ENCODE results near the gene HSPE1. TPM values are rescaled to one million over a fixed set of nuclear protein-coding genes. Genes with fewer than 3 reads are reported as not detected.
A peak's percentile ranks its signal among the peaks of the same experiment; 100 is the strongest.

The HSPE1 gene
- total RNA-seq, 3 donors from 2014 or later (not counting 1 experiment from before 2014, with no cell fraction given) = 47.6 to 70.7 (median 50.7) TPM

DNA sequence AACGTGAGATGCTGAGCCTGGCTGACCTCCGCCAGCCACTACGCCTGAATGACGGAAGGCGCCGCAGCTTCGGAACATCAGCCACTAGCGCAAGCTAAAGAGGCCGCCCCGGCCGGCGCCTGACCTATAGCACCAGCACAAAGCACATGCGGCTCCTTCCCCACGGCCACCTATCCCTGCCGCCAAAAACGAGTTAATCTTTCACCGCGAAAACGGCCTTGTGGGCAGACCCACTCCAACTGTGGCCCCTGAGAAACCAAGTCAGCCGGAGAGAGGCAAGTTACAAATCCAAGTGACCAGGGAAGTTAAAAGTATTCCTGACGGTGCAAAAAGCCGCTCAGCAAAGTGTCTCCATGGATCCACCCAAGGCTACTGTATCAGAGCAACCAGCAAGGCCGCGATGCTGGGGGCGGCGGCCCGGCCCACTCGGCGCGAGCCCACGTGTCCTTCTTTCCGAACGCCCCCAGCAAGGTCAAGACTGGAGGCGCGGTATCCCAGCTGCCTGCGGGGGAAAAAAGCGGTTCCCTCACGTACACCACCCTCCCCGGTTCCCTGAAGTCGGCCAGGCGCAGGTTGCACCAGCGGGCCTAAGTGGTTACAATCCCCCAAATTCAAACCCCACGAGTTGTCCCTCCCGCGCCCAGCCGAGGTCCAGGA lies 1.1 kb upstream of the HSPE1 start:
- Histone ChIP-seq H3K36me3 (ENCODE audit: control insufficient read depth, insufficient read depth, low read length) (peaks cover 46% of the 10 kb centered on the region), H3K9me3 (ENCODE audit: control insufficient read depth, insufficient read depth, low read length) (no peaks in the 10 kb centered on the region), H3K4me1 (ENCODE audit: control insufficient read depth, insufficient read depth, low read length) (peaks cover 26% of the 10 kb centered on the region), H3K4me3 (ENCODE audit: low read length) (peak overlapping the region; percentile 85), H3K27me3 (ENCODE audit: control insufficient read depth, insufficient read depth, low read length) (no peaks in the 10 kb centered on the region), H3K27ac (ENCODE audit: low read length) (peak overlapping the region; percentile 95)
- H3K36me3 Mint-ChIP-seq = peaks cover 7% of the 10 kb centered on the region
- H3K9me3 Mint-ChIP-seq = no peaks in the 10 kb centered on the region
- peak; percentile 49 to 58 for DNase-seq
- H3K4me1 Mint-ChIP-seq = peaks cover 39 to 51% of the 10 kb centered on the region in 2 donors
- intact Hi-C loops (cut with micrococcal nuclease) = no loop called here
- ATAC-seq = no peak
- H3K27me3 Mint-ChIP-seq (ENCODE audit: low read depth in 2 of 2) = no peaks in the 10 kb centered on the region
- peak overlapping the region; percentile 94 for H3K27ac Mint-ChIP-seq
- under 1% methylated on average over 46 of the region's 46 CpGs for WGBS (ENCODE audit: insufficient coverage)
- H3K4me3 Mint-ChIP-seq = peak overlapping the region; percentile 88
- TF ChIP-seq, protein P1, sequence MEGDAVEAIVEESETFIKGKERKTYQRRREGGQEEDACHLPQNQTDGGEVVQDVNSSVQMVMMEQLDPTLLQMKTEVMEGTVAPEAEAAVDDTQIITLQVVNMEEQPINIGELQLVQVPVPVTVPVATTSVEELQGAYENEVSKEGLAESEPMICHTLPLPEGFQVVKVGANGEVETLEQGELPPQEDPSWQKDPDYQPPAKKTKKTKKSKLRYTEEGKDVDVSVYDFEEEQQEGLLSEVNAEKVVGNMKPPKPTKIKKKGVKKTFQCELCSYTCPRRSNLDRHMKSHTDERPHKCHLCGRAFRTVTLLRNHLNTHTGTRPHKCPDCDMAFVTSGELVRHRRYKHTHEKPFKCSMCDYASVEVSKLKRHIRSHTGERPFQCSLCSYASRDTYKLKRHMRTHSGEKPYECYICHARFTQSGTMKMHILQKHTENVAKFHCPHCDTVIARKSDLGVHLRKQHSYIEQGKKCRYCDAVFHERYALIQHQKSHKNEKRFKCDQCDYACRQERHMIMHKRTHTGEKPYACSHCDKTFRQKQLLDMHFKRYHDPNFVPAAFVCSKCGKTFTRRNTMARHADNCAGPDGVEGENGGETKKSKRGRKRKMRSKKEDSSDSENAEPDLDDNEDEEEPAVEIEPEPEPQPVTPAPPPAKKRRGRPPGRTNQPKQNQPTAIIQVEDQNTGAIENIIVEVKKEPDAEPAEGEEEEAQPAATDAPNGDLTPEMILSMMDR (IDR thresholded peaks at IDR 0.05) = no peak

DNA sequence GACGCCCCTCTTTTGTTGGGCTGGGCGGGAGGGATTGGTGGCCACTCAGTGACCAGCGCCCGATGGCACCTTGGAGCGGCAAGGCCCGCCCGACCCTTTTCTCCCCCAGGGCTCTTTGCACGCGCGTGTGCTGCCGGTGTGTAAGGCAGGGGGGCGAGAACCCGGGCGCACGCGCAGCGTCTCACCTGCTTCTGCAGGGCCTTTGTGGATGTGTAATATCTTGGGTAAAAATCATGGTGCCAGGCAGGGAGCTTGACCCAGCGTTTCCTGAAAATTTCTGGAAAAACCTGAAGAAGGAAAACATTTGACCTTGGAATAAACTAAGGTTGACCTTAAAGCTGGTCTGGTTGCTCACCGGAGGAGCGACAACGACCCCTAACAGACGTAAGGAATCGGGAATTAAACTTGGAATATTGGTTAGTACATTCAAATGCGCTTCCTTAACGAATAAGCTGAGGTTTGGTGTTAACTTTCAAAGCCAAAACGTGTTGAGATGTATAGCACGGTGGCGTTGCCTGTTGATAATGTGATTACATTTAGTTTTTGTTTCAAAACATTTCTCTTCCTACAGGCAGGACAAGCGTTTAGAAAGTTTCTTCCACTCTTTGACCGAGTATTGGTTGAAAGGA lies 438 bp downstream of the HSPE1 start:
- peaks cover 39 to 46% of the 10 kb centered on the region in 2 donors for H3K4me1 Mint-ChIP-seq

DNA sequence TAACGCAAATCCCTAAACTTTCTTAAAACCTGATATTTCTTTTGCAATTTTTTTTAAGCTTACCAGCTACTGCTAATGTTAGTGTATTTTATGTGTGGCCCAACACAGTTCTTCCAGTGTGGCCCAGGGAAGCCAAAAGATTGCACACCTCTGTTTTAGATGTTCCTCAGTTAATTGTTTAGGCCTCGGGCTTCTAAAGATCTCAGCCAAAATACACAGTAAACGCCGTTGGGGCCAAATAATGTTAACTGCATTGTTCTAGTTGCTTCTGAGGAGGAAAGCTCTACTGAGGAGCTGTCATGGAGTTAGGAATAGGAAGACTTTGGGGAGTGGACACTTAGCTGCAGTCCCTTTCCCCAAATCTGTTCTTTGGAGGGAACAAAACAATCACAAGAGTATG lies 2.0 kb downstream of the HSPE1 start:
- Histone ChIP-seq H3K36me3 (ENCODE audit: control insufficient read depth, insufficient read depth, low read length) (peaks cover 20% of the 10 kb centered on the region), H3K4me1 (ENCODE audit: control insufficient read depth, insufficient read depth, low read length) (peaks cover 26% of the 10 kb centered on the region), H3K9me3 (ENCODE audit: control insufficient read depth, insufficient read depth, low read length) (no peaks in the 10 kb centered on the region), H3K4me3 (ENCODE audit: low read length) (no peak overlapping the region), H3K27me3 (ENCODE audit: control insufficient read depth, insufficient read depth, low read length) (no peaks in the 10 kb centered on the region), H3K27ac (ENCODE audit: low read length) (no peak overlapping the region)
- Mint-ChIP-seq H3K27ac (peak overlapping the region; percentile 56 to 94), H3K27me3 (ENCODE audit: low read depth in 2 of 2) (no peaks in the 10 kb centered on the region), H3K36me3 (no peaks in the 10 kb centered on the region), H3K9me3 (no peaks in the 10 kb centered on the region), H3K4me1 (peaks cover 36 to 44% of the 10 kb centered on the region in 2 donors), H3K4me3 (peak overlapping the region; percentile 43)
- no peak for DNase-seq
- TF ChIP-seq, protein P1 (IDR thresholded peaks at IDR 0.05) = no peak
- no peak for ATAC-seq
- 89% methylated on average over 4 of the region's 4 CpGs for WGBS (ENCODE audit: insufficient coverage)
- intact Hi-C loops (cut with micrococcal nuclease) = no loop called here

More for the DNA sequence above, 438 bp downstream of the HSPE1 start:
- no peaks in the 10 kb centered on the region for H3K27me3 Mint-ChIP-seq (ENCODE audit: low read depth in 2 of 2)
- ATAC-seq = peak in 1 of 3 donors; percentile 0
- H3K36me3 Mint-ChIP-seq = no peaks in the 10 kb centered on the region
- peak overlapping the region; percentile 88 for H3K4me3 Mint-ChIP-seq
- WGBS (ENCODE audit: insufficient coverage) = under 1% methylated on average over 29 of the region's 30 CpGs
- intact Hi-C loops (cut with micrococcal nuclease) = loop anchor here (1.0 kb wide), 3 partner anchors 15 to 65 kb away; partner anchors contain the start of genes COQ10B and SF3B1
- peak overlapping the region; percentile 85 for H3K4me3 ChIP-seq (ENCODE audit: low read length)
- H3K27ac ChIP-seq (ENCODE audit: low read length) = peak overlapping the region; percentile 95
- peak overlapping the region; percentile 94 for H3K27ac Mint-ChIP-seq
- TF ChIP-seq, protein P1 (IDR thresholded peaks at IDR 0.05) = no peak
- peak in 1 of 2 donors; percentile 50 for DNase-seq
- no peaks in the 10 kb centered on the region for H3K27me3 ChIP-seq (ENCODE audit: control insufficient read depth, insufficient read depth, low read length)
- peaks cover 36% of the 10 kb centered on the region for H3K36me3 ChIP-seq (ENCODE audit: control insufficient read depth, insufficient read depth, low read length)
- H3K9me3 Mint-ChIP-seq = no peaks in the 10 kb centered on the region
- H3K9me3 ChIP-seq (ENCODE audit: control insufficient read depth, insufficient read depth, low read length) = no peaks in the 10 kb centered on the region
- H3K4me1 ChIP-seq (ENCODE audit: control insufficient read depth, insufficient read depth, low read length) = peaks cover 26% of the 10 kb centered on the region
